T-helper 22 cell (primary cell): ENCODE results near the gene CDK2.
"Not testable (repeated sequence)": the region's sequence is repeated elsewhere in the genome, so short reads cannot be mapped to it uniquely, and the experiment has no call there.

Source experiments
- DNase-seq: peaks from one replicate; pipeline ENCODE4 v3.0.0-alpha.2; 2020; ENCODE audit warnings: low read depth

The CDK2 gene

DNA sequence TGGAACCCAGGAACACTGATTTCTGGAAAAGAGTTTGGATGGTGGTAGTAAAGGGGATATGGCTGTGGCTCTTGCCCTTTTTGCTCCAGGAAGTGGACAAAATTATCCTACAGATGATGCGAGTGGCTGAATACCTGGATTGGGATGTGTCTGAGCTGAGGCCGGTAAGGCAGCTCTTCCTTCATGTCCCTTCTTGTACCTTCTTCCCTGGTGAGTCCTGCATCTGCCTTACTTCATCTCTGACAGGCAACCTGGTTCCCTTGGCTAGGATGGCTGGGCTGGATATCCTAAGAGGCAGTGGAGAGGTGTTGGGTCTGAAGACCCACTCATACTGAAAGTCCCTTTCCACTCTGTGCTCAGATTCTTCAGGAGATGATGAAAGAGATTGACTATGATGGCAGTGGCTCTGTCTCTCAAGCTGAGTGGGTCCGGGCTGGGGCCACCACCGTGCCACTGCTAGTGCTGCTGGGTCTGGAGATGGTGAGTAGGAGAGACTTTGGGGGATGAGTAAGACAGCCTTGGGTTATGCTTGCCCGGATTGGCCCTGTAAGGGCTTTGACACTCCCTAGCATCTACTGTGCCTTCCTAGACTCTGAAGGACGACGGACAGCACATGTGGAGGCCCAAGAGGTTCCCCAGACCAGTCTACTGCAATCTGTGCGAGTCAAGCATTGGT is 27.7 kb upstream of the CDK2 start:
- DNase-seq: no peak

DNA sequence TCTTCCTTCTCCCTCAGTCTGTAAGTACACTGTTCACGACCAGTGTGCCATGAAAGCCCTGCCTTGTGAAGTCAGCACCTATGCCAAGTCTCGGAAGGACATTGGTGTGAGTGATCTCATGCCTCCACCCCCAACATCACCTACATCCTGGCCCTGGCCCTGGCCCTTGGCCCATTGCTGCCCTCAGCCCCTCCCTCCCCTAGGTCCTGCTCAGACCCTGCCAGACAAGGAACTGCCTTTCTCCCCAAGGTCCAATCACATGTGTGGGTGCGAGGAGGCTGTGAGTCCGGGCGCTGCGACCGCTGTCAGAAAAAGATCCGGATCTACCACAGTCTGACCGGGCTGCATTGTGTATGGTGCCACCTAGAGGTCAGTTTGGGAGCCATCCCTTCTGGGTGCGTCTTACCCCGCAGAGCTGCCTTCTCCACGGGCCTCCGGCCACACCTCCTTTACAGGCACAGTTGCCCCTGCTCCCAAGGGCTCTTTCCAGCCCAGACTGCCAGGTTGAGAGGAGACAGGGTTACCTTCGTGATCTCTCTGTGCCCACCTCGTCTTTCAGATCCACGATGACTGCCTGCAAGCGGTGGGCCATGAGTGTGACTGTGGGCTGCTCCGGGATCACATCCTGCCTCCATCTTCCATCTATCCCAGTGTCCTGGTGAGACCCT is 26.4 kb upstream of the CDK2 start:
- peak; percentile 64 for DNase-seq

DNA sequence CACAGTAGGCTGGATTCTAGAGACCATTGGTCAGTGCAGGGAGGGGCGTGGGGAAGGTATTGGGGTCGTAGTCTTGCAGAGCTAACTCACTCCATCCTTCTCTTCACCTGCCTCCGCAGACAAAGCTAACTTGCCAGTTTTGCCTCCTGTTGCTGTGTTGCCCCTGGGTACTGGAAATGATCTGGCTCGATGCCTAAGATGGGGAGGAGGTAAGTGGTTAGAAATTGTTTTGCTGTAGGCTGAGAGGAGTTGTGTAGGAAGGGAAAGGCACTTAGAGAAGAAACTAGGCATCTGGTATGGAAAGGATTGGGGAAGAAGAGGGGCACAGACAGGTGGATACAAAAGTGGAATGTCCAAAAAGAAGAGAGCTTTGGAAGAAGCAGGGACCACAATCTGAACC is 24.6 kb upstream of the CDK2 start:
- no peak for DNase-seq

DNA sequence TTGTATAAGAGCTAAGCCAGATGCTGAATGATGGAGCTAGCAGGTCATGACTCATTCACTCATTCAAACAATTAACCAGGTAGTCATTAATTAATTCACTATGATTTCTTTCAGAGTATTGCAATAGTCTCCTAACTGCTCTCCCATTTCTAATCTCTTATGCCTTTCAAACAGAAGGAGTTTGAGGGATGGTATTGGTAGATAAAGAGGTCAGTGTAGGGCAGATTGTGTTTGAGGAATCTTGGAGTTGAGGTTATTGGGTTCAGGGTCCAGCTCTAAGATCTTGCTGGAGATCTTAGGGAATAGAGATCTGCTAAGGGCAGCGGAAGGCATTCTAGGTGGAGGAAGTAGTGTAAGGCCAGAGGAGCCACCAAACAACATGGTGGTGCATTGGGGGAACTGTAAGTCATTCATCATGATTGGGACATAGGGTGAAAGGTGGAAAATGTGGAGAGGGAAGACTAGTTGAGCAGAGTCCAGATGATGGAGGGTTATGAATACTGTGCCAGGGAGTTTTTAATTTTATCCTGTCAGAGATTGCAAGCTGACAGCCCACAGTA is 24.0 kb upstream of the CDK2 start:
- no peak for DNase-seq

DNA sequence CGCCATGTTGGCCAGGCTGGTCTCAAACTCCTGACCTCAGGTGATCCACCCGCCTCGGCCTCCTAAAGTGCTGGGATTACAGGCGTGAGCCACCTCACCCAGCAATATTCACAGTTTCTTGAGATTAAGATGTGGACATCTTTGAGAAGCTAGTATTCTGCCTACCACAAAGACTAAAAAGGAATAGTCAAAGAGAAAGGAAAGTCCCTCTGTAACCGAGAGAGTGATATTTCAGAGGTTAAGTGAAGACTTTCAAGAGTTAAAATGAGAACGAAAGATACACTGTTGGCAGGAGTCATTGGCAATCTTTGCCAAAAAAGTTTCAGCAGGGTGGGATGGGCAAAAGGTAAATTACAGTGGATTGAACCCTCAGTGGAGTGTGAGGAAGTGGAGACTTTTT is 20.1 kb upstream of the CDK2 start:
- no peak for DNase-seq

DNA sequence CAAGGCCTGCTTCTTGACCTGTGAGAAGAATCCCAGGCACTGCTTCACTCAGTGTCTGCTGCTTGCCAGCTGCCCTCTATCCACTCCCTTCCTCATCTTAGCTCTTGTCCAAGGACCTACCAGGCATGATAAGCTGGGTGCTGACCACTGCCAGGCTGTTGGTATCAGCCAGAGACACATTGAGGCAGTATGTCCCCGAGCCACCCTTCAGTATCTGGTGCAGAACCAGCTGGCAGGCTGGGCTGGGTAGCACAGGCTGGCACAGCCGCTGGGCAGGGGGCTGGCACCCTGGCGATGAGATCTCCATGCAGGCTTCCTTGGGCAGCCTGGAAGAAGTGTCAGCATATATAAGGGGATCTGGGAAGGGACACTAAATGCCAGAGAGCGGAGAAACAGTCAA is 11.3 kb upstream of the CDK2 start:
- DNase-seq: no peak

DNA sequence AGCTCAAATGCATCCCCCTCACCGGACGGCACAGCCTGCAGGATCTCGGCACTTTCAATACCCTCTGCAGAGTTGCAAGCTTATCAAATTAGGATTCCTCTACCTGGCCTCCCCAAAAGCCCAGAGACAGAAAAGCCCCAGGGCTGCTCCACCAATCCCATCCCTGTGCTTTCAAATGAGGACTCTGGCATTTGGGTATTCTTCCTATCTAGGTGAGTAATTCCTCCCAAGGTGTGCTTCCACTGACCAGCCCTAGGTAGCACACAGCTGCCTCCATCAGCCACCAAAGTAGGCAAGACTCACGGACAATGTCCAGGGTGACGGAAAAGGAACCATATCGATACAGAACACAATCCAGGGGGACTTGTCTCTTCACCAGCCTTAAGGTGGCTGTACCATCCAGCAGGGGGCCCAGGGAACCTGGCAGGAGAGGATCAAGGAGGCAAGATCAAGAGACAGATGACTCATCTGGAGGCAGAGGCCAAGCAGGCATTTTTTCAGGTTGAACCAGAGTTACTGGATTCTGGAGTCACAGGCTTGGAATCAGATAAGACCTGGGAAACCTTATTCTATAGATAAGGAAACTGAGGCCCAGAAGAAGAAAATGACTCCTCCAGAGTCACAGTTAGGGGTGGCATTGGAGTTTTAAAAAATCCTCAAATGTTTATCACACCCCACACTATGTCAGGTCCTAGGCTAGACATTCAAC is 10.7 kb upstream of the CDK2 start:
- peak; percentile 29 for DNase-seq

DNA sequence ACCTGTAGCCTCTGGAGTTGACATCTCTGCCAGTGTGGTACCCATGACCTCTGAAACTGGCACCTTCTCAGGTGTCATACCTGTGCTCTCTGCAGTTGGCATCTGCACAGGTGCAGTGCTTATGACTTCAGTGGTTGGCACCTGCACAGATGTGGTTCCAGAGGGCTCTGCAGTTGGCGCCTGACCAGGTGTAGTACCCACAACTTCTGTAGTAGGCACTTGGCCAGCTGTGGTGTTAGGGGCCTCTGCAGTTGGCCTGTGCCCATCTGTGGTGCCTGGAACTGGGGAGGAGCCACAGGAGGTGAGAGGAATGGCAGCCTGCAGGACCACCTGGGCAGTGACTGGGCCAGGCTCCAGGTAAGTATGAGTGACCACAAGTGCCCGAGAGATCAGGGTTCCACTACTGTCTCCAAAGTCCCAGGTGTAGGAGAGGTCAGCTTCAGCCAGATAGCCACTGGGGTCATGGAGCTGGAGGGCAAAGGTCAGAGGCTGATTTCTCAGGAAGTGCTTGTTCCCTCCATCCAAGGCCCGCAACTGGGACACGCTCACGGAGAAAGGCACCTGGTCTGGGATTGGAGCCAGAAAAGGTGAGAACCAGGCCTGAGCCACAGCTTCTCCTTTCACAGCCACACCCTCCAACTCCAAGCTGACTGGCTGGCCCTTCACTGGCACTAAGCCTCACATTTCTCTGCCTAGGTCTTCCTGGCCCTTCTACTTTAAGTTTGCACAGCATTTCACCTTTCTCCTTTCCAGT is 9.3 kb upstream of the CDK2 start:
- no peak for DNase-seq

DNA sequence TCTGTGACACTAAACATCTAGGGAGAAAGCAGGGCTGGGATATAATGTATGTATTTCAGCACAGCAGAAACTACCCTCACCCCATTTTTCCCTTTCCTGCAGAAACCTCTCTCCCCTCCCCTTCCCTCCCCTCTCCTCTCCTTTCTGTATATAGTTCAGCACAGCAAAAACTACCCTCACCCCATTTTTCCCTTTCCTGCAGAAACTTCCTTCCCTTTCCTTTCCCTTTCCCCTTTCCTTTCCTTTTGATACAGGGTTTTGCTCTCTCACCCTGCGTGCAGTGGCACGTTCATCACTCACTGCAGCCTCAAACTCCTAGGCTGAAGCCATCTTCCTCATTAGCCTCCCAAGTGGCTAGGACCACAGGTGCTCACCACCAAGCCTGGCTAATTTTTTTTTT is 2.9 kb upstream of the CDK2 start:
- no peak for DNase-seq

DNA sequence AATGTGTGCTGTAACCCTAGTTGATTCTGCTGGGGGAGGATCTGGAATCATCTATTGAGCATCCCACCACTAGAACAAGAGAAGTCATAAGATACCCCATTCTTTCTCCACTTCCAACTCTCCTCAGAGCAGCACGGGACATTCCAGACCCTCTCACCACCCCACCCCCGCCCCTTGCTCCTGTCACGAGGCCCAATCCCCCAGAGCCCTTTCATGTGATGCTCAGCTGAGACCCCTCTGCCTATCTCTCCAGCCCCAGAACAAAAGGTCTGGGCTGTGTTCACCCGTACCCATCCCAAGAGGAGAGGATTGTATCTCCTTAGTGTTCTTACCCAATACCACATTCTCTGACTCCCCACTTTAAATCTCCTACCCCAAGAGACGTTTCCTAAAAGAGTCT is 1.4 kb upstream of the CDK2 start:
- DNase-seq: no peak

GRCh38 chr12:55965941-55966407 is 656 bp upstream of the CDK2 start, which contains the start of gene PMEL:
TSS of gene PMEL (minus strand) at chr12:55966042. CDS start at chr12:55966011, 31 bp downstream.
- DNase-seq: no peak

GRCh38 chr12:55969356-55969755 is 2.7 kb downstream of the CDK2 start:
- DNase-seq: no peak

GRCh38 chr12:55970775-55971174 is 4.1 kb downstream of the CDK2 start:
- DNase-seq: no peak

DNA sequence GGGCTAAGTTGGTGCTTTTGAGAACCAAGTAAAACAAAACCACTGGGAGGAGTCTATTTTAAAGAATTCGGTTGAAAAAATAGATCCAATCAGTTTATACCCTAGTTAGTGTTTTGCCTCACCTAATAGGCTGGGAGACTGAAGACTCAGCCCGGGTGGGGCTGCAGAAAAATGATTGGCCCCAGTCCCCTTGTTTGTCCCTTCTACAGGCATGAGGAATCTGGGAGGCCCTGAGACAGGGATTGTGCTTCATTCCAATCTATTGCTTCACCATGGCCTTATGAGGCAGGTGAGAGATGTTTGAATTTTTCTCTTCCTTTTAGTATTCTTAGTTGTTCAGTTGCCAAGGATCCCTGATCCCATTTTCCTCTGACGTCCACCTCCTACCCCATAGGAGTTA is 5.4 kb downstream of the CDK2 start:
- DNase-seq: no peak

- DNase-seq: no peak
Measured at GRCh38 chr12:55972456-55972855, 5.8 kb downstream of the CDK2 start.

- DNase-seq: no peak
Measured at GRCh38 chr12:55972911-55973598, 6.4 kb downstream of the CDK2 start.

GRCh38 chr12:55973599-55974307 is 7.1 kb downstream of the CDK2 start, which contains the start of gene RAB5B:
TSS of gene RAB5B (plus strand) at chr12:55974078. CDS start at chr12:55986961, 12,883 bp downstream.
- peak; percentile 99 for DNase-seq

DNA sequence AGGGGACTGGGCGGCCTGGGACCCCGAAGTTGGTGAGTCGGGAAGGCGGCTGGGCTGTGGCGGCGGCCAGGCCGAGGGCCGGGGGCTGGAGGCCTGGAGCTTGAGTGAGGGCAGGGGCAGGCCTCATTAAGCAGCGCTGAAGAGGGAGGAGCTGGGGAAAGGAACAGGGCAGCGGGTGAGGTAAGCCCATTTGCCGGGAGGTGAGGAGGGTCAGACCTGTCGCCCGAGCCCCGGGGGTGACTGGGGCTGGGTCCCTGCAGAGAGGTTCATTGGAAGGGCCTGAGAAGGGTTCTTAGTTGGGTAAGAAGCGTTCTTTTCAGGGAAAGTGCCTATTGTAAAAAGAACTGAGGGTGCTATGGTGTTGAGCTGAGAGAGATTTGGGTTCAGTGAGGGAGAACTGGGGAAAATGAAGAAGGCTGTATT is 7.7 kb downstream of the CDK2 start:
- peak; percentile 29 for DNase-seq

DNA sequence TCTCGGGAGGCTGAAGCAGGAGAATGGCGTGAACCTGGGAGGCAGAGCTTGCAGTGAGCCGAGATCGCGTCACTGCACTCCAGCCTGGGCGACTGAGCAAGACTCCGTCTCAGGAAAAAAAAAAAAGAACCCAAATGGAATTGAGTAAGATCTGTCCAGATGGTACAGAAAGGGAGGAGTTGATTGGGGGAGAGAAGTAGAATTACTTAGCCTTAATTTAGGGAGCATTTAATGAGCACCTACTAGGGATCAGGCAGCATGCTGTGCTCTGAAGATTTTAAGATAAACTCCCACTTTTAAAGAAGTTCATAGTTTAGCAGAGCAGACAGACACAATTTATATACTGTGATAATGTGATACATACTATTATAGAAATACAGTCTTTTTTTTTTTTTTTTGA is 11.8 kb downstream of the CDK2 start:
- DNase-seq: no peak

DNA sequence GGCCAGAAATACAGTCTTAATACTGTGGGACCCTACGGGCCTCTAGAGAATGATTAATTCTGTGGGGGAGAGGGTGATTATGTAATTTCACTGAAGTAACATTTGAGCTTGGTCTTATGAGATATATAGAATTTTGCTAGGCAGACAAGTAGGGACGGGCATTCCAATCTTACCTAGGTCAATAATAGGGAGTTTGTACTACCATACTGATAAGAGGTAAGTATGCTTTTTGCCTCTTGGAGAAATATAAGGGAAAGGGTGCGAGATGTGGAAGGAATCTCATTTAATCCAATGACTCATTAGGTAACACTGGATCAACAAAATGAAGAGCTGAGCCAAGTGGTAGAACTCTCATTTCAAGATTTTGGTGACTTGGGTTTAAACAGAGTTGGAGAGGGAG is 12.4 kb downstream of the CDK2 start:
- no peak for DNase-seq

- not testable (repeated sequence) for DNase-seq
Measured at GRCh38 chr12:55981882-55982281, 15.3 kb downstream of the CDK2 start.
